Esophagus squamous epithelium (tissue), 5 donors: ENCODE results near the gene PRDM4. TPM values are rescaled to one million over a fixed set of nuclear protein-coding genes. Genes with fewer than 3 reads are reported as not detected.

ENCODE experiments used
- DNase-seq: peaks from one replicate; lab custom pipeline; 2025; lab: John Stamatoyannopoulos, UW
- H3K27ac ChIP-seq, 4 donors: fragments of 200-600 bp; sonication (generic); one replicate each; pipeline ENCODE4 v1.5.1; 2016 to 2019; ENCODE audit warnings: mild to moderate bottlenecking in 1 of 4
- H3K27me3 ChIP-seq, 4 donors: fragments of 200-600 bp; sonication (generic); 1 replicate in 3 of 4; 2 replicates in 1 of 4; pipeline versions ENCODE4 v1.5.1 to v1.6.0; 2017 to 2021; ENCODE audit warnings: antibody characterized with exemption in 1 of 4
- H3K36me3 ChIP-seq, 3 donors: fragments of 200-600 bp; sonication (generic); one replicate each; pipeline ENCODE4 v1.5.1; 2016 to 2019
- H3K4me1 ChIP-seq, 3 donors: fragments of 200-600 bp; sonication (generic); one replicate each; pipeline ENCODE4 v1.5.1; 2017 to 2019
- H3K4me3 ChIP-seq, 4 donors: fragments of 200-600 bp; sonication (generic); 1 replicate in 3 of 4; 2 replicates in 1 of 4; pipeline ENCODE4 v1.5.1; 2016 to 2019; ENCODE audit warnings: mild to moderate bottlenecking in 2 of 4, moderate library complexity in 1 of 4
- H3K9me3 ChIP-seq, 3 donors: fragments of 200-600 bp; sonication (generic); one replicate each; pipeline ENCODE4 v1.5.1; 2016 to 2019
- POLR2A ChIP-seq, 4 donors: fragments of 450-650 bp; IDR thresholded peaks; one replicate each; pipeline ENCODE4 v1.6.1; 2017; ENCODE audit warnings: antibody characterized with exemption in 4 of 4, mild to moderate bottlenecking in 4 of 4, moderate library complexity in 3 of 4
- WGBS, 2 donors: methylation state at CpG; one replicate each; pipeline ENCODE4 v1.1.5; 2018; 5-methylcytosine and 5-hydroxymethylcytosine counted together
- intact Hi-C: fragments of 100-400 bp; cut with DNase I; formaldehyde crosslinking; loops from one replicate; pipeline ENCODE4 v1.15.0; 2022
- total RNA-seq, 4 donors: library from RNA; depleted of rRNA; stranded (reverse); fragments of >200 nt; gene quantifications; one replicate each; pipeline ENCODE4 v1.1.0, GENCODE V29; 2016
- TF ChIP-seq, protein P1 (sequence below), 6 experiments: fragments of 450-650 bp in 4 of 6; fragments of 200-600 bp in 2 of 6; sonication (generic) in 2 of 6; IDR thresholded peaks; one replicate each; pipeline ENCODE4 v1.5.1; 2016 to 2019; ENCODE audit warnings: antibody characterized with exemption in 6 of 6, mild to moderate bottlenecking in 4 of 6, moderate library complexity in 4 of 6
- donor health status: DM: yes; HTN: yes; CAD: no.

Gene PRDM4
- total RNA-seq, 4 donors from 2014 or later, result 11.4 to 24.8 (median 22.9) TPM

DNA sequence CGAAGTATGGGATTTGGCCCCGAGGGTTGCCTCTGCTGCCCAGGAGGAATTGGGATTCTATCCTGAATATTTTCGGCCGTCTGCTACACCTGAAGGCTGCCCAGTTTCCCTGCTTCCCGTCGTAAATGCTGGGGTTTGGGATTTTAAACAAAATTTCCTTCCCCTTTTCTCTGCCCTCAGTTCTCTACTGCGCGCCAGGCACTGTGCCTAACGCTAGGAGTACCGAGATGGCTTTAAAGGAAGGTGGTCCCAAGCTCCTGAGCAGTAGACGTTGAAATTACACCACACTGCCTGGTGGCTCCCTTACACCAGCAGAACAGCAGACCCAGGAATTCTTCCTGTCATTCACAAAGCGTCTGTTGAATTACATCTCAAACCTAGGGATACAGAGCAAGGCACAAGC lies 566 bp upstream of the PRDM4 start:
- DNase-seq, result no peak
- Histone ChIP-seq H3K27ac (peak overlapping the region; percentile 52 to 92 (median 90)), H3K4me3 (peak overlapping the region; percentile 69 to 94 (median 90)), H3K36me3 (peaks cover 0 to 18% (median 0%) of the 10 kb centered on the region in 3 donors), H3K4me1 (peaks cover 17 to 38% (median 23%) of the 10 kb centered on the region in 3 donors), H3K9me3 (no peaks in the 10 kb centered on the region), H3K27me3 (no peaks in the 10 kb centered on the region)
- 7 to 9% methylated on average over 5 to 12 of the region's 12 CpGs for WGBS, 2 donors
- TF ChIP-seq, protein P1, sequence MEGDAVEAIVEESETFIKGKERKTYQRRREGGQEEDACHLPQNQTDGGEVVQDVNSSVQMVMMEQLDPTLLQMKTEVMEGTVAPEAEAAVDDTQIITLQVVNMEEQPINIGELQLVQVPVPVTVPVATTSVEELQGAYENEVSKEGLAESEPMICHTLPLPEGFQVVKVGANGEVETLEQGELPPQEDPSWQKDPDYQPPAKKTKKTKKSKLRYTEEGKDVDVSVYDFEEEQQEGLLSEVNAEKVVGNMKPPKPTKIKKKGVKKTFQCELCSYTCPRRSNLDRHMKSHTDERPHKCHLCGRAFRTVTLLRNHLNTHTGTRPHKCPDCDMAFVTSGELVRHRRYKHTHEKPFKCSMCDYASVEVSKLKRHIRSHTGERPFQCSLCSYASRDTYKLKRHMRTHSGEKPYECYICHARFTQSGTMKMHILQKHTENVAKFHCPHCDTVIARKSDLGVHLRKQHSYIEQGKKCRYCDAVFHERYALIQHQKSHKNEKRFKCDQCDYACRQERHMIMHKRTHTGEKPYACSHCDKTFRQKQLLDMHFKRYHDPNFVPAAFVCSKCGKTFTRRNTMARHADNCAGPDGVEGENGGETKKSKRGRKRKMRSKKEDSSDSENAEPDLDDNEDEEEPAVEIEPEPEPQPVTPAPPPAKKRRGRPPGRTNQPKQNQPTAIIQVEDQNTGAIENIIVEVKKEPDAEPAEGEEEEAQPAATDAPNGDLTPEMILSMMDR (IDR thresholded peaks at IDR 0.05), result no peak
- intact Hi-C loops, result loop anchor here (5.0 kb wide), 1 partner anchor 121 kb away; no protein-coding TSS in a partner anchor

DNA sequence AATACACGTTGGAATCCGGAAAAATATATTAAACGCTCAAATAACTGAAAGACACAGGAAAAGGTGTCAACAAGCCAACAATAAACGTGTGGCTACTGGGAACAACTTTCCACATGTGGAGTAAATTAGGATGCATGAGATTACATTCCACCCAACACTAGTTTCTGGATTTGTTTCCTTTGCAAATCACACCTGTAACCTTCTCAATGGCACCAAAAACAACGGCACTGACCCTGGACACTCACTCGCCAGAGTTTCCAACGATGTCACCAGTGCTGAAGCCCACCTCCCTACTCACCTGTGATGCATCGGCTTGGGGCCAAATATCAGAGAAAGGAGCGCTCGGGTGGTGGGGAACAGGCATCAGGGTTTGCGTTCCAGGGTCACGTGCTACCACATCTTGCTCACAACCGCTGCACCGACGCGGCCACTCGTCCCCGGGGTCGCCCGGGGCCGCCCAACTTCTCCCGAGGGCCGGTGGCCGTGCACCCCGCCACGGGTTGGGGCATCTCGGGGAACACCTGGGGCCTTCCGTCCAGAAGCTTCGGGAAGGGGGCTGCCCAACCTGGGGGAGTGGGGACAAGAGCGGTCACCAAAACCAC lies 629 bp downstream of the PRDM4 start:
- H3K36me3 ChIP-seq, result peaks cover 0 to 30% (median 10%) of the 10 kb centered on the region in 3 donors
- peak overlapping the region; percentile 88 to 92 (median 90) for H3K27ac ChIP-seq
- H3K4me3 ChIP-seq, result peak overlapping the region; percentile 69 to 94 (median 90)
- H3K9me3 ChIP-seq, result no peaks in the 10 kb centered on the region
- no peaks in the 10 kb centered on the region for H3K27me3 ChIP-seq
- peaks cover 17 to 38% (median 23%) of the 10 kb centered on the region in 3 donors for H3K4me1 ChIP-seq
- 2 to 6% methylated on average over 10 to 14 of the region's 30 CpGs for WGBS, 2 donors
- intact Hi-C loops, result loop anchor here (5.0 kb wide), 1 partner anchor 122 kb away; no protein-coding TSS in a partner anchor
- no peak for DNase-seq
- TF ChIP-seq, protein P1 (IDR thresholded peaks at IDR 0.05), result no peak
- no peak for TF ChIP-seq POLR2A (IDR thresholded peaks at IDR 0.05)

DNA sequence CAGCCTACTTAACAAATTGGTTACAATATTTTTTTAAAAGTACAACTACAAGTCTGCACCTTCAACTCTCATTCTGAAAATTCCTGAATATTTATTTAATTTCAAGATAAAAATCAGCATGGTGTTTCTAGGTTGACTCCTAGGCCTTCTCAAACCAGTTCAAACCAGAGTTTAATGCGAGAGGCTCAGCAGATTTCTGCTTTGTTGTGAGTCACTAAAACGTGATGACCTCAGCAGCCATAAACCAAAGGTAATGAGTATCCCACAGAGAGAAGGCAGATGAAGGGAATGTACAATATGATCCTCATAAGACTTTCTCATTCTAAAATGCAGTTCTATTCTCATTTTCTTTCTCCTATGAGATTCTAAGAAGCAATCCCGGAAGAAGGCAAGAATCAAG lies 1.5 kb downstream of the PRDM4 start:
- 14 to 19% methylated on average over 3 of the region's 3 CpGs for WGBS, 2 donors
- Histone ChIP-seq H3K27me3 (no peaks in the 10 kb centered on the region), H3K36me3 (peaks cover 3 to 39% (median 15%) of the 10 kb centered on the region in 3 donors), H3K4me3 (peak overlapping the region; percentile 69 to 94 (median 90)), H3K4me1 (peaks cover 17 to 38% (median 23%) of the 10 kb centered on the region in 3 donors), H3K27ac (peak overlapping the region; percentile 88 to 92 (median 90)), H3K9me3 (no peaks in the 10 kb centered on the region)
- TF ChIP-seq, protein P1 (IDR thresholded peaks at IDR 0.05), result no peak
- no peak for TF ChIP-seq POLR2A (IDR thresholded peaks at IDR 0.05)
- DNase-seq, result no peak
- intact Hi-C loops, result loop anchor here (10.0 kb wide), 1 partner anchor 75 kb away; the partner anchor contains the start of gene PWP1

DNA sequence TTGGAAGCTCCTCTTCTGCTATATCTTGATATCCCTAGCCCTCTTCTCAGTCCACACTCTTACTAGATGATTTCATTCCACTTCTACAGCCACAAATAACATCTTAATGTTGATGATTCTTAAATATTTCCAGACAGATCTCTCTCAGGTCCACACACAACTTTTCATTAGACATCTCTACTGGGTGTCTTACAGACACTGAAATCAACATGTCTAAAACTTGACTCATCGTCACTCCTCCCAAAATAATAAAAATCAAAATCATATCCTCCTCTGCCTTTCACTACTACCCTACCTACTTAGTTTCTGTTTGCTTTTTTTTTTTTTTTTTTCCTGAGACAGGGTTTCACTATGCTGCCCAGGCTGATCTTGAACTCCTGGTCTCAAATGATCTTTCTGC lies 11.9 kb downstream of the PRDM4 start:
- intact Hi-C loops, result no loop called here
- Histone ChIP-seq H3K36me3 (peaks cover 9 to 99% (median 26%) of the 10 kb centered on the region in 3 donors), H3K27me3 (no peaks in the 10 kb centered on the region), H3K27ac (peak overlapping the region in 3 of 4 donors; percentile 36 to 57 (median 45)), H3K4me3 (no peak overlapping the region), H3K9me3 (no peaks in the 10 kb centered on the region), H3K4me1 (peaks cover 0 to 22% (median 0%) of the 10 kb centered on the region in 3 donors)
- DNase-seq, result no peak
- WGBS, 2 donors, result 50 to 68% methylated on average over 1 of the region's 1 CpG
- no peak for TF ChIP-seq POLR2A (IDR thresholded peaks at IDR 0.05)
- TF ChIP-seq, protein P1 (IDR thresholded peaks at IDR 0.05), result no peak

DNA sequence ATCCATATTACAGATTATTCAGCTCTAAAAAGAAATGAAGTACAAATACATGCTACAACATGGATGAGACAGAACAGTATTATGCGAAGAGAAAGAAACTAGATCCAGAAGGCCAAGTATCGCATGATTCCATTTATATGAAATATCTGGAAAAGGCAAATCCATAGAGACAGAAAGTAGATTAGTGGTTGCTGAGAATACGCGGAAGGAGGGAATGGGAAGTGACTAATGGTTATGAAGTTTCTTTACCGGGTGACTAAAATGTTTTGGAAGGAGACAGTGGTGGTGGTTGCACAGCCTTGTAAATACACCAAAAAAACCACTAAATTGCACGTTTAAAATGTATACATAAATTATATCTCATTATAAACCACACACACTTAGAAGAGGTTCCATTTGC lies 12.5 kb downstream of the PRDM4 start:
- 45 to 55% methylated on average over 6 of the region's 6 CpGs for WGBS, 2 donors
- intact Hi-C loops, result no loop called here
- peaks cover 9 to 99% (median 28%) of the 10 kb centered on the region in 3 donors for H3K36me3 ChIP-seq

More for the DNA sequence above, 12.5 kb downstream of the PRDM4 start:
- Histone ChIP-seq H3K9me3 (no peaks in the 10 kb centered on the region), H3K4me3 (no peak overlapping the region), H3K4me1 (peaks cover 0 to 22% (median 0%) of the 10 kb centered on the region in 3 donors), H3K27ac (peak overlapping the region in 2 of 4 donors; percentile 30 to 57), H3K27me3 (no peaks in the 10 kb centered on the region)
- no peak for DNase-seq
- TF ChIP-seq, protein P1 (IDR thresholded peaks at IDR 0.05), result no peak
